Epithelial cell of esophagus (primary cell): ENCODE results near the gene PAX7.

Experiments
- DNase-seq: peaks from one replicate; pipeline ENCODE4 v3.0.0; 2010; ENCODE audit warnings: low read depth
- H3K4me3 ChIP-seq: 2 replicates; pipeline ENCODE4 v1.5.1; 2011; ENCODE audit warnings: mild to moderate bottlenecking, low read length, control low read depth
- CTCF ChIP-seq: IDR thresholded peaks from 2 replicates; pipeline ENCODE4 v1.5.1; 2011; ENCODE audit warnings: low read depth, mild to moderate bottlenecking, low read length, control low read depth, inconsistent platforms; ENCODE audit not compliant: insufficient read depth; ENCODE audit errors: missing control alignments

Gene PAX7

DNA sequence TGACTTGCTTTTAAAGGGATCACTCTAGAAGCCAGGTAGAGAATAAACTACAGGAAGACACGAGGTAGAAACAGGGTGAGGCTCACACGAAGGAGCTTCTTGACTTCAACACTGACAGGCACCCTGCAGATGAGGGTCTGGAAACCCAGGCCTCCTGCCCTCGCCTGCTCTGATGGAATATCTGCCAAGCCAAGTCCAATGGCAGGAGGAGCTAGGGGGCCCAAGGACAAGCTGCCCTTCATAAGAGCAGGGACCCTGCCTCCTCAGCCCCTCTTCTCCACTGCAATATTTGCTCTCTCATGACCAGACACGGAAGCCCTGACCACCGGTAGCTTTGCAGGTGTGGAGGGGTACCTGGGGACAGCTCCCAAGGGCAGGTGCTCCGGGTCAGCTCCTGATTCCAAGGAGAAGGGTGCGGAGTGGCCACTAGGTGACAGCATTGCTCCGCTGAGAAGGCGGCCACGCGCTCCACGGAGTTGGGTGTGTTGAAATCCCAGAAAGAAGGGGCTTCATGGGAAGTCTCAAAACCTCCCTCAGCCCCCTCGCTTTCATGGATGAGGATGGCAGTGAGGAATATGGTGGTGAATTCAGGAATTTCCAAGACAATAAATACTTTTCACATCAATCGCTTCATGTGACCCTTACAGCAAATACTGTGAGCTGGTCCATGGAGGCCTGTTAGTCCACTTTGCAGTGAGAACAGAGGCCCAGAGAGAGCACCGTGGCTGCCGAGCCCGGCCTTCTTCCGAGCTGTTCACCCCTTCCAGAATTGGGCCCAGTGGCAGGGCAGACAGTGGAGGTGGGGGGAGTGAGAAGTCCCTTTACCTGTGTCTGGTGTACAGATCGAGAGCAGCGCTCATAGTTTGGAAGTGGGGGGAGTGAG lies 33.2 kb upstream of the PAX7 start:
- peak; percentile 51 for DNase-seq
- TF ChIP-seq CTCF: peak; percentile 99

GRCh38 chr1:18599086-18599485 lies 31.6 kb upstream of the PAX7 start:
- TF ChIP-seq CTCF: no peak
- no peak overlapping the region for H3K4me3 ChIP-seq
- no peak for DNase-seq

More for the DNA sequence above, 33.2 kb upstream of the PAX7 start:
- H3K4me3 ChIP-seq: no peak overlapping the region

GRCh38 chr1:18599704-18600103 lies 30.9 kb upstream of the PAX7 start:
- DNase-seq: no peak
- TF ChIP-seq CTCF: no peak

GRCh38 chr1:18602533-18603211 lies 28.0 kb upstream of the PAX7 start:
- DNase-seq: no peak
- no peak for TF ChIP-seq CTCF
- no peak overlapping the region for H3K4me3 ChIP-seq

More at GRCh38 chr1:18599704-18600103, 30.9 kb upstream of the PAX7 start:
- H3K4me3 ChIP-seq: no peak overlapping the region

DNA sequence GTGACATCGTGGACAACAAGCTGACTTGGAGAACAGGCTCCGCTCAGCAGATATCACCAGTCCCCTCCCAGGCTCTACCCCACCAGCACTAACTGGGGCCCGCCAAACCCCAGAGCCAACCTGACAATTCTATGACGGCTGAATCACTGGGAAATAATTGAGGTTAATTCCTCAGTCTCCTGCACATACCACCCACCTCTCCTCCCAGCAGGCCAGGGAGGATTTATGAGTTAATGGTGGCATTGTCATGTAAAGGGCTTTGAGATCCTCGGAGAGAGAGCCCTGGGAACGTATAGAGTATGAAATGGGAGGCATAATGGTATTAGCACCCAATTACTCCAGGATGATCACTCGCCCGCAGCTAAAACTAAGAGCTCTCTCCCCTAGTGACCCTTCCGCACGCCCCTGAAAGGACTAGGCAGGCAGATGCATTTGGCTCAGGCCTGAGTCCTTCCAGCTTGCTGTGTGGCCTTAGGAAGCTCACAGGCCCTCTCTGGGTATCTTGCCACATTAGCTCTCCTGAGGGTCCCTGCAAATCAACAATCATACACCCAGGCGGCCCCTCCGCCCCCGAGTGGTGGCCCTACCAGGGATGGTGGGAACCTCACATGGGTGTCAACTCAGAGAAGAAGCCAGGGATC lies 27.3 kb upstream of the PAX7 start:
- DNase-seq: no peak
- TF ChIP-seq CTCF: no peak
- H3K4me3 ChIP-seq: no peak overlapping the region

- DNase-seq: no peak
- no peak for TF ChIP-seq CTCF
- no peak overlapping the region for H3K4me3 ChIP-seq
Observed at GRCh38 chr1:18606443-18607288, 24.0 kb upstream of the PAX7 start.
